ENCODE results near the gene SLC7A6.

DNA sequence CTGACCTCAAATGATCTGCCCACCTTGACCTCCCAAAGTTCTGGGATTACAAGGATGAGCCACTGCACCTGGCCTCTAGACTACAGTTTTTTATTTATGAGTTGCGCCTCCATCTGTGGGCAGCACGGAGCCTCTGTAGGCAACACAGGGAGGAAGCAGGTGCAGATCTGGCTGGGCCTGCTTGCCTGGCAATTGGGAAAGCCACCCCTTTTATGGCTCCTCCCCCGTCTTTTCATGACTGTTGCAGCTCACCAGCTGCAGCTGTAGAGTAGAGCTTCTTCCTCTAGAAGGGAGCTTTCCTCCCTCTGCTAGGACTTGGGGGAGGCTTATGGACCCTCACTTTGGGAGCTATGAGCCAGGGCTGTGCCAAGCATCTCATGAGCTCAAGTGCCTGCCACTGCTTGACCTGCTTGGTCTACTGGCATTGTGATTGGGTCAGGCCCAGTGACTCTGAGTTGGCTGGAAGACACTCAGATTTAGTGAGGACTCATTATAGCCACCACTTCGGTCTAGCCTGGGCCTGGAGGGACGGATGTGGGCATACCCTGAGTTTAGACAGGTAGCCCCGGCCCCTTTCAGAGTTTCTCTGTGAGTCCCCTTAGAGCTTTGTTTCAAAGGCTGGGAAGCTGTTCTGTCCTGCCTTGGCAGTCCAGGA is 6.9 kb upstream of the SLC7A6 start:
- TF ChIP-seq POLR2A (IDR thresholded peaks at IDR 0.05) = no peak
- TF ChIP-seq, protein P1, sequence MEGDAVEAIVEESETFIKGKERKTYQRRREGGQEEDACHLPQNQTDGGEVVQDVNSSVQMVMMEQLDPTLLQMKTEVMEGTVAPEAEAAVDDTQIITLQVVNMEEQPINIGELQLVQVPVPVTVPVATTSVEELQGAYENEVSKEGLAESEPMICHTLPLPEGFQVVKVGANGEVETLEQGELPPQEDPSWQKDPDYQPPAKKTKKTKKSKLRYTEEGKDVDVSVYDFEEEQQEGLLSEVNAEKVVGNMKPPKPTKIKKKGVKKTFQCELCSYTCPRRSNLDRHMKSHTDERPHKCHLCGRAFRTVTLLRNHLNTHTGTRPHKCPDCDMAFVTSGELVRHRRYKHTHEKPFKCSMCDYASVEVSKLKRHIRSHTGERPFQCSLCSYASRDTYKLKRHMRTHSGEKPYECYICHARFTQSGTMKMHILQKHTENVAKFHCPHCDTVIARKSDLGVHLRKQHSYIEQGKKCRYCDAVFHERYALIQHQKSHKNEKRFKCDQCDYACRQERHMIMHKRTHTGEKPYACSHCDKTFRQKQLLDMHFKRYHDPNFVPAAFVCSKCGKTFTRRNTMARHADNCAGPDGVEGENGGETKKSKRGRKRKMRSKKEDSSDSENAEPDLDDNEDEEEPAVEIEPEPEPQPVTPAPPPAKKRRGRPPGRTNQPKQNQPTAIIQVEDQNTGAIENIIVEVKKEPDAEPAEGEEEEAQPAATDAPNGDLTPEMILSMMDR (IDR thresholded peaks at IDR 0.05) = no peak
